Activated B cell treated with CpG ODN at 0.5 μM for 24 hours (primary cell): ENCODE data around the gene SLC2A13. TPM values are rescaled to one million over a fixed set of nuclear protein-coding genes. Genes with fewer than 3 reads are reported as not detected.

ENCODE experiments used
- ATAC-seq: fragments of 200-7000 bp; cut with Tn5 transposase; one replicate; pipeline ENCODE4 v1.10.0; 2021; ENCODE audit warnings: low read depth, mild to moderate bottlenecking, moderate library complexity
- CTCF ChIA-PET: fragments of 350-600 bp; sonication (Branson Sonifier 250); formaldehyde crosslinking; loops from one replicate; lab custom pipeline; 2021; ENCODE audit warnings: antibody characterized with exemption; lab: Charles Lee
- POLR2A ChIA-PET: fragments of 350-600 bp; sonication (Branson Sonifier 250); formaldehyde crosslinking; loops from one replicate; lab custom pipeline; 2021; ENCODE audit warnings: antibody characterized with exemption; lab: Charles Lee
- DNase-seq: peaks from one replicate; pipeline ENCODE4 v3.0.0; 2022
- H3K27ac Mint-ChIP-seq: one replicate; pipeline ENCODE4 v1.8.0; 2020; ENCODE audit warnings: mixed read lengths
- H3K27me3 Mint-ChIP-seq: one replicate; pipeline ENCODE4 v1.8.0; 2021; ENCODE audit warnings: mixed read lengths
- H3K36me3 Mint-ChIP-seq: one replicate; pipeline ENCODE4 v1.8.0; 2021; ENCODE audit warnings: low read depth, mixed read lengths
- H3K4me1 Mint-ChIP-seq: one replicate; pipeline ENCODE4 v1.8.0; 2021; ENCODE audit warnings: mixed read lengths
- H3K4me3 Mint-ChIP-seq: one replicate; pipeline ENCODE4 v1.8.0; 2020; ENCODE audit warnings: mild to moderate bottlenecking, mixed read lengths
- H3K9me3 Mint-ChIP-seq: one replicate; pipeline ENCODE4 v1.8.0; 2020; ENCODE audit warnings: mixed read lengths
- intact Hi-C: fragments of 100-400 bp; cut with micrococcal nuclease; formaldehyde crosslinking; loops from one replicate; pipeline ENCODE4 v1.15.1; 2024
- total RNA-seq: library from RNA; stranded (reverse); gene quantifications from 2 replicates; pipeline ENCODE4 v1.2.3, GENCODE V29; 2022
- TF ChIP-seq, protein P1 (sequence below): fragments of 200-600 bp; IDR thresholded peaks from one replicate; pipeline ENCODE4 v1.8.0; 2022; ENCODE audit warnings: antibody characterized with exemption, mild to moderate bottlenecking

The SLC2A13 gene
- total RNA-seq, 1 donor from 2014 or later, result 17.9 TPM

DNA sequence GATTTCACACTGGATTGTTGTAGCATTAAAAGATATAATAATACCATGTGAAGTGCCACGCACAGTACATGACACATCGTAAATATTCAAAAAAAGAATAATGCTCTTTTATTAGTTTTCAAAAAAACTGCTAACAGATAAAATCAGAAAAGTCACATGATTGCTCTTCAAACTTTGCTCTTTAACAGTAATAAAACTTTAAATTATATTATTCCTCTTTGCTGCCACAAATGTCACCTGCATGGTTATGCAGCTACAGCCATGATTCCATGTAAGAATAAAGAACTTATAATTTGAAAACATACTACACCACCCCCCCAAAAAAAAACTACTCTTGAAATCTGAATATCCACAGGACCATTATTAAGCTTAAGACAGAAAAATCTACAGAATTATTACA lies 90.0 kb downstream of the SLC2A13 start:
- ChIA-PET CTCF (interaction anchor here (0.9 to 1.3 kb wide), 2 partner anchors 86 to 92 kb away, joined by 3 to 5 read pairs; no protein-coding TSS in a partner anchor), POLR2A (interaction anchor here (0.6 kb wide), 1 partner anchor 14 kb away, joined by 3 read pairs; no protein-coding TSS in a partner anchor)
- Mint-ChIP-seq H3K4me3 (no peak overlapping the region), H3K4me1 (peaks cover 19% of the 10 kb centered on the region), H3K36me3 (no peaks in the 10 kb centered on the region), H3K27me3 (no peaks in the 10 kb centered on the region), H3K27ac (no peak overlapping the region), H3K9me3 (no peaks in the 10 kb centered on the region)
- no peak for DNase-seq
- intact Hi-C loops, result no loop called here
- TF ChIP-seq, protein P1, sequence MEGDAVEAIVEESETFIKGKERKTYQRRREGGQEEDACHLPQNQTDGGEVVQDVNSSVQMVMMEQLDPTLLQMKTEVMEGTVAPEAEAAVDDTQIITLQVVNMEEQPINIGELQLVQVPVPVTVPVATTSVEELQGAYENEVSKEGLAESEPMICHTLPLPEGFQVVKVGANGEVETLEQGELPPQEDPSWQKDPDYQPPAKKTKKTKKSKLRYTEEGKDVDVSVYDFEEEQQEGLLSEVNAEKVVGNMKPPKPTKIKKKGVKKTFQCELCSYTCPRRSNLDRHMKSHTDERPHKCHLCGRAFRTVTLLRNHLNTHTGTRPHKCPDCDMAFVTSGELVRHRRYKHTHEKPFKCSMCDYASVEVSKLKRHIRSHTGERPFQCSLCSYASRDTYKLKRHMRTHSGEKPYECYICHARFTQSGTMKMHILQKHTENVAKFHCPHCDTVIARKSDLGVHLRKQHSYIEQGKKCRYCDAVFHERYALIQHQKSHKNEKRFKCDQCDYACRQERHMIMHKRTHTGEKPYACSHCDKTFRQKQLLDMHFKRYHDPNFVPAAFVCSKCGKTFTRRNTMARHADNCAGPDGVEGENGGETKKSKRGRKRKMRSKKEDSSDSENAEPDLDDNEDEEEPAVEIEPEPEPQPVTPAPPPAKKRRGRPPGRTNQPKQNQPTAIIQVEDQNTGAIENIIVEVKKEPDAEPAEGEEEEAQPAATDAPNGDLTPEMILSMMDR, result no peak
- ATAC-seq, result no peak

GRCh38 chr12:40015345-40015744 lies 90.5 kb downstream of the SLC2A13 start:
- no peak for DNase-seq
- CTCF ChIA-PET, result no interaction called here

DNA sequence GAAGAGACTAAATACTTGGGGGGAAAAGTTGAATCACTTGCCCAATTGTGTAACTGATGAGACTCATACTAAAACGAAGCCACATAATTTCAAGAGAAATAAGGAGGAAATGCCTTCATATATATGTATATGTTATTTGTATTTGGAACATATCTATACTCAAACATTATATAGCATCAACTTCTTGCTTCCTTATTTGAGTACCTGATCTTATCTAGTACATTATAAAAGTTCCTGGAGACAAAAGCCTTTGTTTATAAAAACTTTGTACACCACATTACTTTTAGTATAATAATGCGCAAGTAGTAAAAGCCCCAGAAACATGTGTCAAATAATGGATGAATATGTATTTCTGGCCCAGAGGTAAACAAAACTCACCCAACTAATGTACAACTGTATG lies 92.0 kb downstream of the SLC2A13 start:
- intact Hi-C loops, result no loop called here
- ChIA-PET POLR2A (no interaction called here), CTCF (no interaction called here)
- Mint-ChIP-seq H3K4me1 (peaks cover 20% of the 10 kb centered on the region), H3K4me3 (no peak overlapping the region), H3K27ac (no peak overlapping the region), H3K9me3 (no peaks in the 10 kb centered on the region), H3K36me3 (no peaks in the 10 kb centered on the region), H3K27me3 (no peaks in the 10 kb centered on the region)
- DNase-seq, result no peak
- TF ChIP-seq, protein P1, result no peak
- ATAC-seq, result no peak

More at GRCh38 chr12:40015345-40015744, 90.5 kb downstream of the SLC2A13 start:
- TF ChIP-seq, protein P1, result no peak
- ATAC-seq, result no peak
- Mint-ChIP-seq H3K4me3 (no peak overlapping the region), H3K27me3 (no peaks in the 10 kb centered on the region), H3K27ac (no peak overlapping the region), H3K4me1 (peaks cover 20% of the 10 kb centered on the region), H3K36me3 (no peaks in the 10 kb centered on the region), H3K9me3 (no peaks in the 10 kb centered on the region)
- intact Hi-C loops, result no loop called here
- POLR2A ChIA-PET, result no interaction called here

DNA sequence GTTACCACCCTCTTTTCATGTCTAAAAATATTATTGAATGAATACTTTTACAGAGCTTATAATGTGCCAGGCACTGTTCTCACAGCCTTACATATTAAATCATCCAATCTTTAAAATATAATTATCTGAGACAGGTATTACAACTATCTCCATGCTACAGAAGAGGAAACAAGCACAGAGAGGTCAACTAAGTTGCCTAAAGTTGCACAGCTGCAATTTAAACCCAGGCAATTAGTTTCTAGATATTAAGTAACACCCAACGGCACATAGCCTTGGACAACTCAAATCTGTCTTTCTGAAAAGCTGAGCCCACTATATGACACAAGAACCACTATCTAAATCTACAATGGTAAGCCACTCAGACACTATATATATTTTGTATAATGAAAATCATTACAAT lies 92.6 kb downstream of the SLC2A13 start:
- ATAC-seq (no peak), DNase-seq (no peak)
- H3K4me1 Mint-ChIP-seq, result peaks cover 20% of the 10 kb centered on the region
- intact Hi-C loops, result no loop called here
- H3K9me3 Mint-ChIP-seq, result no peaks in the 10 kb centered on the region
- H3K27me3 Mint-ChIP-seq, result no peaks in the 10 kb centered on the region
- H3K36me3 Mint-ChIP-seq, result no peaks in the 10 kb centered on the region
- no peak overlapping the region for H3K4me3 Mint-ChIP-seq
- no peak overlapping the region for H3K27ac Mint-ChIP-seq
- TF ChIP-seq, protein P1, result no peak
- ChIA-PET CTCF (no interaction called here), POLR2A (no interaction called here)

DNA sequence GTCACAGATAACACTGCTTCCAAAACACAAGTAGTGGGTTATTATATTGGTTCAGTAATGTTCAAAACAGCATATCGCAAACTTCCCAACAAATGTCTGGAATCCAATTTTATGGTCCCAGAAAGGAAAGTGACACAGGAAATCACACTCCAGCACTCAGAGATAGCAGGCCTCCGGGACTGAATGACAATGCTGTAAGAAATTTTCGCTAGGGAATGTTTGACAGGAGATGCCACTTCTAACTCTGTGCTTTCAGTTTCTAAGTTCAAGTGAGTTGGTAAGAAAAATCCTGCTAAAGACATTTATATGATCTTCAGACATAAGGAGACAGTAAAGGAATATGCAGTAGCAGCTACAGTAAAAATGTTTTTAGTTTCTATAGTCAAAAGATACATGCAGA lies 93.2 kb downstream of the SLC2A13 start:
- Mint-ChIP-seq H3K36me3 (no peaks in the 10 kb centered on the region), H3K4me1 (peaks cover 20% of the 10 kb centered on the region), H3K27me3 (no peaks in the 10 kb centered on the region), H3K27ac (no peak overlapping the region), H3K9me3 (no peaks in the 10 kb centered on the region), H3K4me3 (no peak overlapping the region)
- no peak for DNase-seq
- ATAC-seq, result no peak
- intact Hi-C loops, result no loop called here
- POLR2A ChIA-PET, result no interaction called here
- TF ChIP-seq, protein P1, result no peak
- CTCF ChIA-PET, result interaction anchor here (3.9 kb wide), 1 partner anchor 94 kb away, joined by 58 read pairs; the partner anchor contains the start of gene SLC2A13
